Ishikawa (cell line): Measurements from ENCODE around the gene PIANP.

Experiments used
- CEBPB ChIP-seq: IDR thresholded peaks from 2 replicates; pipeline ENCODE4 v1.6.1; 2012
- CREB1 ChIP-seq: IDR thresholded peaks from 2 replicates; pipeline ENCODE4 v1.6.1; 2012; ENCODE audit warnings: low read depth
- EGR1 ChIP-seq: IDR thresholded peaks from 2 replicates; pipeline ENCODE4 v1.6.1; 2012
- EP300 ChIP-seq: IDR thresholded peaks from 2 replicates; pipeline ENCODE4 v1.6.1; 2012; ENCODE audit warnings: borderline replicate concordance
- FOXM1 ChIP-seq: IDR thresholded peaks from 2 replicates; pipeline ENCODE4 v1.6.1; 2012; ENCODE audit warnings: low read depth, borderline replicate concordance
- NFIC ChIP-seq: IDR thresholded peaks from 2 replicates; pipeline ENCODE4 v1.6.1; 2012
- RAD21 ChIP-seq: IDR thresholded peaks from 2 replicates; pipeline ENCODE4 v1.6.1; 2012; ENCODE audit warnings: low read depth
- REST ChIP-seq: IDR thresholded peaks from 2 replicates; pipeline ENCODE4 v1.6.1; 2012; ENCODE audit warnings: low read depth, mild to moderate bottlenecking
- TAF1 ChIP-seq: IDR thresholded peaks from 2 replicates; pipeline ENCODE4 v1.6.1; 2012; ENCODE audit warnings: low read depth, mild to moderate bottlenecking
- TCF12 ChIP-seq: IDR thresholded peaks from 2 replicates; pipeline ENCODE4 v1.6.1; 2012; ENCODE audit warnings: low read depth
- TEAD4 ChIP-seq: IDR thresholded peaks from 2 replicates; pipeline ENCODE4 v1.6.1; 2012
- USF1 ChIP-seq: IDR thresholded peaks from 2 replicates; pipeline ENCODE4 v1.6.1; 2012
- YY1 ChIP-seq: IDR thresholded peaks from 2 replicates; pipeline ENCODE4 v1.6.1; 2012; ENCODE audit warnings: low read depth
- ZBTB7A ChIP-seq: IDR thresholded peaks from 2 replicates; pipeline ENCODE4 v1.6.1; 2012; ENCODE audit warnings: low read depth
- TF ChIP-seq, protein P1 (sequence below): IDR thresholded peaks from 2 replicates; pipeline ENCODE4 v1.6.1; 2012

The PIANP gene

GRCh38 chr12:6662906-6663742 lies 37.5 kb downstream of the PIANP start, which contains the start of gene ING4:
TSS of gene ING4 (minus strand) at chr12:6663119. CDS start at chr12:6663101, 18 bp downstream.
- no peak for TF ChIP-seq ZBTB7A
- TF ChIP-seq FOXM1: peak; percentile 52; the same call in 1 of the 2 replicates
- peak; percentile 72 for TF ChIP-seq TEAD4
- TF ChIP-seq CREB1: peak; percentile 99
- TF ChIP-seq, protein P1, sequence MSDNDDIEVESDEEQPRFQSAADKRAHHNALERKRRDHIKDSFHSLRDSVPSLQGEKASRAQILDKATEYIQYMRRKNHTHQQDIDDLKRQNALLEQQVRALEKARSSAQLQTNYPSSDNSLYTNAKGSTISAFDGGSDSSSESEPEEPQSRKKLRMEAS: peak; percentile 93
- TF ChIP-seq RAD21: no peak; the same call in 1 of the 2 replicates
- peak; percentile 97 for TF ChIP-seq YY1
- TF ChIP-seq EGR1: peak; percentile 90
- TF ChIP-seq USF1: peak; percentile 53; the same call in 1 of the 2 replicates
- TF ChIP-seq TAF1: peak; percentile 73
- TF ChIP-seq CEBPB: peak; percentile 67; the same call in 1 of the 2 replicates
- TF ChIP-seq TCF12: peak; percentile 90
- TF ChIP-seq EP300: peak; percentile 62; the same call in 1 of the 2 replicates
- TF ChIP-seq REST: no peak
- TF ChIP-seq NFIC: peak; percentile 36

- TF ChIP-seq FOXM1: no peak
- TF ChIP-seq REST: no peak
- TF ChIP-seq TCF12: no peak
- TF ChIP-seq YY1: no peak
- no peak for TF ChIP-seq EGR1
- TF ChIP-seq TEAD4: no peak
- no peak for TF ChIP-seq EP300
- TF ChIP-seq NFIC: no peak
Observed at GRCh38 chr12:6662602-6662905, 38.1 kb downstream of the PIANP start.

- TF ChIP-seq ZBTB7A: no peak
- TF ChIP-seq EGR1: no peak
- no peak for TF ChIP-seq NFIC
- no peak for TF ChIP-seq YY1
- no peak for TF ChIP-seq TCF12
- TF ChIP-seq EP300: no peak
- no peak for TF ChIP-seq REST
- TF ChIP-seq, protein P1: no peak
- TF ChIP-seq CEBPB: no peak
- TF ChIP-seq CREB1: no peak
- no peak for TF ChIP-seq RAD21
- TF ChIP-seq FOXM1: no peak
- no peak for TF ChIP-seq USF1
- TF ChIP-seq TEAD4: no peak
- no peak for TF ChIP-seq TAF1
Observed at GRCh38 chr12:6653987-6654386, 46.6 kb downstream of the PIANP start.

DNA sequence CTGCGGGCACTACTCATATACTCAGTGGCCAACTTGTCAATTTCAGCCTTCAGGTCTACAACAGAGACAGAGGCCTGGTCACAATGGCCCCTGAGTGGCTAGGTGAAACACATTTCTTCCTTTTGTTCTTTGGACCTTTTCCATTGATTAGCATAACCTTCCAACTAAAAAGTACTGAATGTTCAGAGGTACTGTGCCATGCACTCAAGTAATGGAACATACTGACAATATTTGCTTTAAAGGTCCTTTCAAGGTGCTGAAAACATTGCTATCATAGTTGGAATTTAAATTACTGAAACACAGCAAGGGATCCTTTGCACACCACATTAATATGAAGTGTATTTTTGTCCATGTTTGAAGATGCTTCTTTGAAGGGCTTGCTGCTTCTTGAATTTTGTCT lies 47.3 kb downstream of the PIANP start:
- TF ChIP-seq, protein P1: no peak
